ENCODE measurements around the gene STIM1.

GRCh38 chr11:3905080-3905953, 49.9 kb downstream of the STIM1 start:
- TF ChIP-seq CTCF (IDR thresholded peaks at IDR 0.05) (no peak), POLR2A (IDR thresholded peaks at IDR 0.05) (no peak), POLR2AphosphoS5 (IDR thresholded peaks at IDR 0.05) (no peak)

Measured in sigmoid colon (tissue), 4 donors.